Sigmoid colon (tissue), 4 donors: ENCODE data around the gene SLC36A1.

Experiments
- CTCF ChIP-seq, 4 experiments: fragments of 450-650 bp in 3 of 4; fragments of 200-600 bp in 1 of 4; IDR thresholded peaks; one replicate each; pipeline ENCODE4 v1.5.1; 2016 to 2019; ENCODE audit warnings: antibody characterized with exemption in 4 of 4, mild to moderate bottlenecking in 3 of 4, moderate library complexity in 2 of 4
- POLR2AphosphoS5 ChIP-seq, 4 donors: sonication (generic); formaldehyde crosslinking; IDR thresholded peaks; one replicate each; pipeline ENCODE4 v1.6.1; 2017; ENCODE audit warnings: antibody characterized with exemption in 4 of 4

GRCh38 chr5:151465476-151465875 lies 18.1 kb downstream of the SLC36A1 start:
- TF ChIP-seq POLR2AphosphoS5 (IDR thresholded peaks at IDR 0.05) (no peak), CTCF (IDR thresholded peaks at IDR 0.05) (no peak)
